BE2C (cell line): ENCODE data around the gene CNPY1.

Experiments used
- DNase-seq: peaks from one replicate; pipeline ENCODE4 v3.0.0-alpha.2; 2020
- H3K27me3 ChIP-seq: fragments of 250-450 bp; sonication (Bioruptor Pico); 2 replicates; pipeline ENCODE4 v1.5.1; 2020; ENCODE audit warnings: mild to moderate bottlenecking
- H3K36me3 ChIP-seq: fragments of 250-450 bp; sonication (Bioruptor Pico); 2 replicates; pipeline ENCODE4 v1.5.1; 2020; ENCODE audit warnings: mild to moderate bottlenecking
- H3K4me1 ChIP-seq: fragments of 250-450 bp; sonication (Bioruptor Pico); 2 replicates; pipeline ENCODE4 v1.5.1; 2020
- H3K4me3 ChIP-seq: 2 replicates; pipeline ENCODE4 v1.5.1; 2011; ENCODE audit warnings: low read depth, low read length
- H3K9me3 ChIP-seq: fragments of 250-450 bp; sonication (Bioruptor Pico); 2 replicates; pipeline ENCODE4 v1.5.1; 2020
- CTCF ChIP-seq: IDR thresholded peaks from 2 replicates; pipeline ENCODE4 v1.5.1; 2012; ENCODE audit warnings: mild to moderate bottlenecking, low read depth, low read length

Gene CNPY1

GRCh38 chr7:155549226-155549625 lies 2.9 kb upstream of the CNPY1 start:
- H3K4me1 ChIP-seq, result no peaks in the 10 kb centered on the region
- H3K36me3 ChIP-seq, result no peaks in the 10 kb centered on the region
- TF ChIP-seq CTCF, result no peak

GRCh38 chr7:155547161-155547791 lies 917 bp upstream of the CNPY1 start:
- H3K4me3 ChIP-seq, result no peak overlapping the region
- H3K36me3 ChIP-seq, result no peaks in the 10 kb centered on the region
- H3K4me1 ChIP-seq, result no peaks in the 10 kb centered on the region
- H3K27me3 ChIP-seq, result no peaks in the 10 kb centered on the region
- no peak for DNase-seq
- H3K9me3 ChIP-seq, result no peaks in the 10 kb centered on the region
- TF ChIP-seq CTCF, result no peak

More at GRCh38 chr7:155549226-155549625, 2.9 kb upstream of the CNPY1 start:
- Histone ChIP-seq H3K9me3 (no peaks in the 10 kb centered on the region), H3K27me3 (no peaks in the 10 kb centered on the region), H3K4me3 (no peak overlapping the region)
- DNase-seq, result no peak

- H3K27me3 ChIP-seq, result no peaks in the 10 kb centered on the region; the same call in 1 of the 2 replicates
- TF ChIP-seq CTCF, result no peak; the same call in 1 of the 2 replicates
- DNase-seq, result no peak
- no peaks in the 10 kb centered on the region for H3K4me1 ChIP-seq
- no peaks in the 10 kb centered on the region for H3K36me3 ChIP-seq
- H3K4me3 ChIP-seq, result no peak overlapping the region
- no peaks in the 10 kb centered on the region for H3K9me3 ChIP-seq
Measured at GRCh38 chr7:155545348-155545747, 1.0 kb downstream of the CNPY1 start.

GRCh38 chr7:155544485-155544884 lies 1.9 kb downstream of the CNPY1 start:
- no peak overlapping the region for H3K4me3 ChIP-seq
- no peak for DNase-seq
- no peaks in the 10 kb centered on the region for H3K4me1 ChIP-seq
- H3K9me3 ChIP-seq, result no peaks in the 10 kb centered on the region
- H3K27me3 ChIP-seq, result peaks cover 3% of the 10 kb centered on the region; the same call in 1 of the 2 replicates
- H3K36me3 ChIP-seq, result no peaks in the 10 kb centered on the region
- no peak for TF ChIP-seq CTCF

DNA sequence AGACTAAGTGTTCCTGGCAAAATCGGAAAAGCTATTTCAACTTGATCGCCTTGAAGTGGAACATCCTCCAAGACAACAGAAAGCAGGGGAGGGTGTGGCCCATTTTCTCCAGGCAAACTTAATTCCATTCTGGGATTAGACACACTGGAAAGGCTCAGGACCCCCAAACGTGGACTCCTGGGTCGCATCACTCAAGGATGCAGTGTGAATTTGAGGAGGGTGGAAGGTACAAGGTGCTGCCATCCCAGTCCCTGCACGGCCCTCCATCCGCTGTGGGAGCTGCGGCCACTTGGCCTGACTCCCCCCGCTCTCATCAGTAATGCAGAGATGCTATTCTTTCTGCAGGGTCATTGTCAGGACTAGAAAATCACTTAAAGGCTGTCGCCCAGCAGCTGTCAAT lies 2.4 kb downstream of the CNPY1 start:
- TF ChIP-seq CTCF, result no peak
- H3K27me3 ChIP-seq, result peaks cover 8% of the 10 kb centered on the region; the same call in 1 of the 2 replicates
- DNase-seq, result no peak
- no peaks in the 10 kb centered on the region for H3K4me1 ChIP-seq
- no peaks in the 10 kb centered on the region for H3K9me3 ChIP-seq
- H3K4me3 ChIP-seq, result no peak overlapping the region
- no peaks in the 10 kb centered on the region for H3K36me3 ChIP-seq

DNA sequence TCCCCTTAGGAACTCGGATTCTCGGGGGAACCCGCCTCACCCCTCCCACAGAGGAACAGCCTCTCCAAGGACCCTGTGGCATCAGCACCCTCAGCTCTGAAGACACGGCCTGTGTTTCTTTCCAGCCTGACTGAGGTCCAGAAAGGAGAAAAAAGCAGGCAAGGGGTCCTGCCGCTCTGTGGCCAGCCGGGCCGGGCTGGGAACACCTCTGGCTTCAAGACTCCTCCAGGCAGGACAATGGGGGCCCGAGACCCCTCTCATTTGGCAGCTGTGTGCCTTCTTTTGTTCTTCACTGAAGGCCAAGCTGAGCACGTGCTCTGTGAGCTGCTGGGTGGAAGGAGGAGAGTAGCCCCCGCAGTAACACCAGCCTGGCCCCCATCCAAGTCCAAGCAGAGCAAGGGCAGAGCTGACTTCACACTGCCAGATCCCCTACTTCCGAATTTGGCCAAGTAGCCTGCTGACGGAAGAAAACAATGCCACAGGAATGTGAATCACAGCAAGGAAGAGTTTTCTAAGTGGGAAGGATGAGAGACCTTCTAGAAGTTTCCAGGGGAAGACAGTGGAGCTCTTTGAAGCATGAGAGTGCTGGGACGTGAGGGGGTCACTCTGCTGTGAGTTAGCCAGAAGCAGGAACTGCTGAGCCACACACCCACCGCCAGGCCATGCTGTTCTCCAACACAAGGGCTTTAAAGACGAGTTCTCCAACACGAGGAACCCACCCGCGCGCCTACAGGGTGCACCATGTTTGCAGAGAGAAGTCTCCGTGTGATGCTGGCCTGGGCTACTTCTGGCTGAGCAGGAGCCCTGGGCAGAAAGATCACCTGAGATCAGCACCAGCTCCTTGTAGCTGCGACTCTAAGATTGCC lies 3.1 kb downstream of the CNPY1 start:
- Histone ChIP-seq H3K4me3 (no peak overlapping the region), H3K4me1 (no peaks in the 10 kb centered on the region), H3K36me3 (no peaks in the 10 kb centered on the region), H3K27me3 (peaks cover 9% of the 10 kb centered on the region), H3K9me3 (no peaks in the 10 kb centered on the region)
- no peak for DNase-seq
- TF ChIP-seq CTCF, result no peak
